ENCODE measurements around the gene SPRED3.
A peak's percentile ranks its signal among the peaks of the same experiment; 100 is the strongest.
"Not testable (repeated sequence)": the region's sequence is repeated elsewhere in the genome, so short reads cannot be mapped to it uniquely, and the experiment has no call there.

SPRED3 gene, protein sequence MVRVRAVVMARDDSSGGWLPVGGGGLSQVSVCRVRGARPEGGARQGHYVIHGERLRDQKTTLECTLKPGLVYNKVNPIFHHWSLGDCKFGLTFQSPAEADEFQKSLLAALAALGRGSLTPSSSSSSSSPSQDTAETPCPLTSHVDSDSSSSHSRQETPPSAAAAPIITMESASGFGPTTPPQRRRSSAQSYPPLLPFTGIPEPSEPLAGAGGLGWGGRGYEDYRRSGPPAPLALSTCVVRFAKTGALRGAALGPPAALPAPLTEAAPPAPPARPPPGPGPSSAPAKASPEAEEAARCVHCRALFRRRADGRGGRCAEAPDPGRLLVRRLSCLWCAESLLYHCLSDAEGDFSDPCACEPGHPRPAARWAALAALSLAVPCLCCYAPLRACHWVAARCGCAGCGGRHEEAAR

GRCh38 chr19:38388349-38389100 lies at the start of gene SPRED3:
SPRED3 (plus strand) TSS chr19:38388697; CDS start chr19:38390303, 1,606 bp downstream.
- Histone ChIP-seq H3K36me3 (ENCODE audit: control insufficient read depth, insufficient read depth, low read length) (no peaks in the 10 kb centered on the region), H3K4me1 (ENCODE audit: control insufficient read depth, insufficient read depth, low read length) (peaks cover 25% of the 10 kb centered on the region), H3K27me3 (ENCODE audit: control insufficient read depth, insufficient read depth, low read length) (peaks cover 31% of the 10 kb centered on the region), H3K9me3 (ENCODE audit: control insufficient read depth, low read length) (no peaks in the 10 kb centered on the region), H3K9ac (ENCODE audit: low read length) (peak within 1 kb of the TSS; percentile 53), H3K4me3 (ENCODE audit: low read length) (peak within 1 kb of the TSS; percentile 28)

GRCh38 chr19:38339011-38339410 lies 49.5 kb upstream of the SPRED3 start:
- H3K4me3 ChIP-seq (ENCODE audit: low read length); H3K27me3 ChIP-seq (ENCODE audit: control insufficient read depth, insufficient read depth, low read length); H3K36me3 ChIP-seq (ENCODE audit: control insufficient read depth, insufficient read depth, low read length); H3K9me3 ChIP-seq (ENCODE audit: control insufficient read depth, low read length); H3K9ac ChIP-seq (ENCODE audit: low read length); H3K4me1 ChIP-seq (ENCODE audit: control insufficient read depth, insufficient read depth, low read length): not testable (repeated sequence)

DNA sequence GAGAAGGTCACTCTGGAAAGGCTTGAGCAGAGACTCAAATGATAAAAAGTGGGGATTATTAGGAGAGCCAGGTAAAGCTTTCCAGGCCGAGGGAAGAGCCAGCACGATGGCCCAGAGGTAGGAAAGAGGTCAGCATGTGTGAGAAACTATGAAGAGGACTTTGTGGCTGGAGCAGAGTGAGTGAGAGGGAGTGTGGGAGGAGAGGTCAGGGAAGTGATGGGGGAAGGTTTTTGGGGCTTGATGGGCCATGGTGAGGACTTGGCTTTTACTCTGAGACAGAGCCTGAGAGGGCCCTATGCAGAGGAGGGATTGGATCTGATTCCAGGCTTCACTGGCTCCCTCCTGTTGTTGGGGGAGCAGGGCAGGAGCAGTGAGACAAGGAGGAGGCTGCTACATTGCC lies 47.6 kb upstream of the SPRED3 start:
- H3K36me3 ChIP-seq (ENCODE audit: control insufficient read depth, insufficient read depth, low read length), result no peaks in the 10 kb centered on the region
- H3K4me1 ChIP-seq (ENCODE audit: control insufficient read depth, insufficient read depth, low read length), result peaks cover 5% of the 10 kb centered on the region
- no peak overlapping the region for H3K4me3 ChIP-seq (ENCODE audit: low read length)
- H3K9ac ChIP-seq (ENCODE audit: low read length), result no peak overlapping the region
- no peaks in the 10 kb centered on the region for H3K27me3 ChIP-seq (ENCODE audit: control insufficient read depth, insufficient read depth, low read length)
- H3K9me3 ChIP-seq (ENCODE audit: control insufficient read depth, low read length), result no peaks in the 10 kb centered on the region

GRCh38 chr19:38346837-38347236 lies 41.7 kb upstream of the SPRED3 start:
- H3K9ac ChIP-seq (ENCODE audit: low read length), result no peak overlapping the region
- H3K36me3 ChIP-seq (ENCODE audit: control insufficient read depth, insufficient read depth, low read length), result no peaks in the 10 kb centered on the region
- H3K4me1 ChIP-seq (ENCODE audit: control insufficient read depth, insufficient read depth, low read length), result no peaks in the 10 kb centered on the region

GRCh38 chr19:38350883-38351282 lies 37.6 kb upstream of the SPRED3 start:
- no peaks in the 10 kb centered on the region for H3K9me3 ChIP-seq (ENCODE audit: control insufficient read depth, low read length)
- H3K4me1 ChIP-seq (ENCODE audit: control insufficient read depth, insufficient read depth, low read length), result no peaks in the 10 kb centered on the region
- no peak overlapping the region for H3K9ac ChIP-seq (ENCODE audit: low read length)
- peaks cover 4% of the 10 kb centered on the region for H3K27me3 ChIP-seq (ENCODE audit: control insufficient read depth, insufficient read depth, low read length)
- no peak overlapping the region for H3K4me3 ChIP-seq (ENCODE audit: low read length)
- H3K36me3 ChIP-seq (ENCODE audit: control insufficient read depth, insufficient read depth, low read length), result no peaks in the 10 kb centered on the region

More at GRCh38 chr19:38346837-38347236, 41.7 kb upstream of the SPRED3 start:
- Histone ChIP-seq H3K9me3 (ENCODE audit: control insufficient read depth, low read length) (no peaks in the 10 kb centered on the region), H3K27me3 (ENCODE audit: control insufficient read depth, insufficient read depth, low read length) (peaks cover 4% of the 10 kb centered on the region), H3K4me3 (ENCODE audit: low read length) (no peak overlapping the region)

DNA sequence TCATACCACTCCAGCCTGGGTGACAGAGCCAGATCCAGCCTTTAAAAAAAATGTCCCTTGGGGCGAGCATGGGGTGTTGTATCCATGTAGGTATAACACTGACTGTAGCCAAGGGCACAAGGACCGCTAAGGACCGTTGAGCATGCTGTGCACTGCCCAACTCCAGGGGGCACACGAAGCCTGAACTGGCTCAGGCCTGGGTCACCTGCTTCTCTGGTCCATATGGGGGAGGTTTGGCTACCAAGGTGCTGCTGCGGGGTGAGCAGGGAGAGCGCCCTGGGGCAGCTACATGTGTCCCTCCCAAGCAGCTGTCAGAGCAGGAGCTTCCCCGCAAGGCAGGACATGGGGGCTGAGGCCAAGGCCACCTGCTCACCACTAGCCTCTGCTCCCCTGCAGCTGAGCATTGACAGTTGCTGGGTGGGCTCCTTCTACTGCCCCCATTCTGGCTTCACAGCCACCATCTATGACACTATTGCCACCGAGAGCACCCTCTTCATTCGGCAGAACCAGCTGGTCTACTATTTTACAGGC lies 36.6 kb upstream of the SPRED3 start:
- no peaks in the 10 kb centered on the region for H3K4me1 ChIP-seq (ENCODE audit: control insufficient read depth, insufficient read depth, low read length)
- no peaks in the 10 kb centered on the region for H3K36me3 ChIP-seq (ENCODE audit: control insufficient read depth, insufficient read depth, low read length)
- H3K27me3 ChIP-seq (ENCODE audit: control insufficient read depth, insufficient read depth, low read length), result peaks cover 10% of the 10 kb centered on the region
- no peak overlapping the region for H3K4me3 ChIP-seq (ENCODE audit: low read length)
- no peaks in the 10 kb centered on the region for H3K9me3 ChIP-seq (ENCODE audit: control insufficient read depth, low read length)
- no peak overlapping the region for H3K9ac ChIP-seq (ENCODE audit: low read length)

DNA sequence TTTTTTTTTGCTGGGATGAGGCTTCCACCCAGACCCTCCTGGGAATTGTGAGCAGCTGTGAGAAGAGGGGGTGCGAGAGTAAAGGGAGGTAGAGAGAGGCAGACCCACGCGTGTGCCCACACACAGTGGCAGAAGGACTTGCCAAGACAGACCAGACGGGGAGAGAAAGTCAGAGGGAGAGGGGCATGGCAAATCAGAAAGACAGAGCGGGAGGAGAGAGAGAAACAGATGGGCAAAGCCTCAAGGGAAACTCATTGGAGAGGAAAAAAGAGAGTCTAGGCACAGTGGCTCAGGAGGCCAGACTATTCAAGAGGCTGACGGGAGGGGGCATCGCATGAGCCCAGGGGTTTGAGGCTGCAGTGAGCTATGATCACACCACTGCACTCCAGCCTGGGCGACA lies 35.9 kb upstream of the SPRED3 start:
- H3K36me3 ChIP-seq (ENCODE audit: control insufficient read depth, insufficient read depth, low read length), result no peaks in the 10 kb centered on the region
- peaks cover 10% of the 10 kb centered on the region for H3K27me3 ChIP-seq (ENCODE audit: control insufficient read depth, insufficient read depth, low read length)
- no peak overlapping the region for H3K4me3 ChIP-seq (ENCODE audit: low read length)
- H3K4me1 ChIP-seq (ENCODE audit: control insufficient read depth, insufficient read depth, low read length), result no peaks in the 10 kb centered on the region
- H3K9me3 ChIP-seq (ENCODE audit: control insufficient read depth, low read length), result no peaks in the 10 kb centered on the region
- no peak overlapping the region for H3K9ac ChIP-seq (ENCODE audit: low read length)

GRCh38 chr19:38355728-38356725 lies 32.5 kb upstream of the SPRED3 start:
- Histone ChIP-seq H3K4me3 (ENCODE audit: low read length) (no peak overlapping the region), H3K36me3 (ENCODE audit: control insufficient read depth, insufficient read depth, low read length) (no peaks in the 10 kb centered on the region), H3K9me3 (ENCODE audit: control insufficient read depth, low read length) (no peaks in the 10 kb centered on the region), H3K9ac (ENCODE audit: low read length) (no peak overlapping the region), H3K4me1 (ENCODE audit: control insufficient read depth, insufficient read depth, low read length) (no peaks in the 10 kb centered on the region), H3K27me3 (ENCODE audit: control insufficient read depth, insufficient read depth, low read length) (peaks cover 31% of the 10 kb centered on the region)

GRCh38 chr19:38358071-38358470 lies 30.4 kb upstream of the SPRED3 start:
- no peaks in the 10 kb centered on the region for H3K9me3 ChIP-seq (ENCODE audit: control insufficient read depth, low read length)
- H3K4me3 ChIP-seq (ENCODE audit: low read length), result no peak overlapping the region
- H3K27me3 ChIP-seq (ENCODE audit: control insufficient read depth, insufficient read depth, low read length), result peaks cover 35% of the 10 kb centered on the region
- no peak overlapping the region for H3K9ac ChIP-seq (ENCODE audit: low read length)
- H3K36me3 ChIP-seq (ENCODE audit: control insufficient read depth, insufficient read depth, low read length), result no peaks in the 10 kb centered on the region
- peaks cover 10% of the 10 kb centered on the region for H3K4me1 ChIP-seq (ENCODE audit: control insufficient read depth, insufficient read depth, low read length)

DNA sequence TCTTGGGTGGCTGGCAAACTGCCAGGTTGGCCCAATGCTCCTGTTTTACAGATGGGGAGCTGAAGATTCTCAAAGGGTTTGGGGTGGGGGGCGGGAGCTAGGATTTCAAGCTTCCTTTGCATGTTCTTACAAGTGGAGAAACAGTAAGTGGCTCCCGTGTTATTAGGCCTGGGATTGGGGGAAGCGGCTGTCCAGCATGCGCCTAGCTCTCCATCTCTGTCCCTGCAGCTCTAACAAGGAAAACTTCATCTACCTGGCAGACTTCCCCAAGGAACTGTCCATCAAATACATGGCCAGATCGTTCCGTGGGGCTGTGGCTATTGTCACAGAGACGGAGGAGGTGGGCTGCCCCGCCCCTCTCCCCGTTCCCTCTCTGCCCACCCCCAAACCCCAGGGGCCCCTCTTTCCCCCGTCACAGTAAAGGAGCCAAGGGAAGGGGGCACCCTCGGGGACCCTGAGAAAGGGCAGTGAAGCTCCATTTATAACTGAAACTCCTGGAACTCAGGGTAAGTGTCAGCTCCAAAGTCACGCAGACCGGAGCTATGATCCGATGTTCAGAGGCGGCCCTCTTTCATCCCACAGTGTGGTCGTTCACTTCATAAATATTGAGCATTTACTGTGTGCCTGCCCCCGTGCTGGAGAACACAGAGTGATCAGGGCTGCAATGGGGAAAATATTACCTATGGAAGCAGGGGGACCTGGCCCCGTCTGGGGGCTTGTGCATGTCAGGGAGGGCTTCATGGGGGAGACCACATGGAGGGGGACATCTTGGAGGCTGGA lies 29.1 kb upstream of the SPRED3 start:
- peaks cover 35% of the 10 kb centered on the region for H3K27me3 ChIP-seq (ENCODE audit: control insufficient read depth, insufficient read depth, low read length)
- no peaks in the 10 kb centered on the region for H3K9me3 ChIP-seq (ENCODE audit: control insufficient read depth, low read length)
- no peak overlapping the region for H3K9ac ChIP-seq (ENCODE audit: low read length)
- H3K4me3 ChIP-seq (ENCODE audit: low read length), result no peak overlapping the region
- H3K4me1 ChIP-seq (ENCODE audit: control insufficient read depth, insufficient read depth, low read length), result peaks cover 11% of the 10 kb centered on the region
- H3K36me3 ChIP-seq (ENCODE audit: control insufficient read depth, insufficient read depth, low read length), result no peaks in the 10 kb centered on the region

GRCh38 chr19:38360351-38360750 lies 28.1 kb upstream of the SPRED3 start:
- Histone ChIP-seq H3K4me3 (ENCODE audit: low read length) (no peak overlapping the region), H3K9me3 (ENCODE audit: control insufficient read depth, low read length) (no peaks in the 10 kb centered on the region), H3K27me3 (ENCODE audit: control insufficient read depth, insufficient read depth, low read length) (peaks cover 38% of the 10 kb centered on the region), H3K36me3 (ENCODE audit: control insufficient read depth, insufficient read depth, low read length) (no peaks in the 10 kb centered on the region), H3K4me1 (ENCODE audit: control insufficient read depth, insufficient read depth, low read length) (peaks cover 11% of the 10 kb centered on the region), H3K9ac (ENCODE audit: low read length) (no peak overlapping the region)
